T-cell (primary cell): ENCODE data around the gene CREB3L2. TPM values are rescaled to one million over a fixed set of nuclear protein-coding genes. Genes with fewer than 3 reads are reported as not detected.
"Not testable (repeated sequence)": the region's sequence is repeated elsewhere in the genome, so short reads cannot be mapped to it uniquely, and the experiment has no call there.

Experiments
- ATAC-seq, 4 experiments: fragments of 200-7000 bp in 3 of 4; fragments of 150-1000 bp in 1 of 4; cut with Tn5 transposase; replicated peaks in 1 of 4; 1 replicate in 3 of 4; 2 replicates in 1 of 4; pipeline ENCODE4 v1.10.0; 2021; ENCODE audit warnings: moderate library complexity in 3 of 4, mild to moderate bottlenecking in 2 of 4, moderate number of reproducible peaks in 1 of 4
- CTCF ChIA-PET, 2 donors: fragments of 300-600 bp; sonication (Branson Sonifier 250); formaldehyde crosslinking; loops; one replicate each; lab custom pipeline; 2022; ENCODE audit warnings: antibody characterized with exemption in 2 of 2; lab: Charles Lee
- POLR2A ChIA-PET, 2 donors: fragments of 300-600 bp; sonication (Branson Sonifier 250); formaldehyde crosslinking; loops; one replicate each; lab custom pipeline; 2022; ENCODE audit warnings: antibody characterized with exemption in 2 of 2; lab: Charles Lee
- DNase-seq, 35 experiments: peaks; one replicate each; pipeline versions ENCODE4 v3.0.0 to v3.0.0-alpha.2; 2013 to 2023
- H3K27ac ChIP-seq: one replicate; pipeline ENCODE4 v1.5.1; 2013; ENCODE audit warnings: low read length
- H3K27me3 ChIP-seq, 2 experiments: replicated peaks in 1 of 2; 1 replicate in 1 of 2; 2 replicates in 1 of 2; pipeline versions ENCODE4 v1.6.1 to v1.7.0; 2013; ENCODE audit warnings: low read length in 1 of 2, mixed read lengths in 1 of 2; ENCODE audit not compliant: control insufficient read depth in 2 of 2, insufficient read depth in 2 of 2; ENCODE audit errors: extremely low read depth in 1 of 2
- H3K36me3 ChIP-seq, 2 donors: 1 replicate in 1 of 2; 2 replicates in 1 of 2; pipeline versions ENCODE4 v1.6.1 to v1.7.0; 2013; ENCODE audit warnings: low read length in 1 of 2; ENCODE audit not compliant: control insufficient read depth in 2 of 2, insufficient read depth in 1 of 2; ENCODE audit errors: extremely low read depth in 1 of 2
- H3K4me1 ChIP-seq, 2 experiments: 1 replicate in 1 of 2; 2 replicates in 1 of 2; pipeline versions ENCODE4 v1.6.1 to v1.7.0; 2013; ENCODE audit warnings: low read length in 2 of 2, mixed read lengths in 1 of 2; ENCODE audit not compliant: insufficient read depth in 2 of 2, control insufficient read depth in 1 of 2; ENCODE audit errors: extremely low read depth in 1 of 2
- H3K4me3 ChIP-seq, 2 donors: 1 replicate in 1 of 2; 2 replicates in 1 of 2; pipeline versions ENCODE4 v1.5.1 to v1.7.0; 2013; ENCODE audit warnings: mild to moderate bottlenecking in 2 of 2, low read length in 1 of 2, moderate library complexity in 1 of 2; ENCODE audit not compliant: control insufficient read depth in 1 of 2; ENCODE audit errors: extremely low read depth in 1 of 2
- H3K9me3 ChIP-seq: 2 replicates; pipeline ENCODE4 v1.7.0; 2013
- H3K27ac Mint-ChIP-seq, 2 donors: one replicate each; pipeline ENCODE4 v1.8.0; 2020 to 2021; ENCODE audit warnings: mild to moderate bottlenecking in 2 of 2, mixed read lengths in 2 of 2
- H3K27me3 Mint-ChIP-seq, 2 donors: one replicate each; pipeline ENCODE4 v1.8.0; 2021 to 2022; ENCODE audit warnings: mixed read lengths in 2 of 2
- H3K36me3 Mint-ChIP-seq: one replicate; pipeline ENCODE4 v1.8.0; 2021; ENCODE audit warnings: mixed read lengths
- H3K4me1 Mint-ChIP-seq, 3 donors: one replicate each; pipeline ENCODE4 v1.8.0; 2020 to 2022; ENCODE audit warnings: mixed read lengths in 3 of 3, mild to moderate bottlenecking in 1 of 3
- H3K4me3 Mint-ChIP-seq, 3 donors: one replicate each; pipeline ENCODE4 v1.8.0; 2020 to 2022; ENCODE audit warnings: mild to moderate bottlenecking in 3 of 3, mixed read lengths in 3 of 3, moderate library complexity in 3 of 3
- H3K9me3 Mint-ChIP-seq, 3 donors: one replicate each; pipeline ENCODE4 v1.8.0; 2020 to 2022; ENCODE audit warnings: mixed read lengths in 3 of 3
- WGBS: methylation state at CpG from one replicate; pipeline ENCODE4 v1.1.5; 2013; ENCODE audit warnings: missing lambda C conversion rate; ENCODE audit not compliant: insufficient coverage; 5-methylcytosine and 5-hydroxymethylcytosine counted together
- total RNA-seq, 35 experiments: library from RNA in 6 of 35; stranded (reverse) in 6 of 35; fragments of 120-200 nt in 1 of 35; gene quantifications; one replicate each; pipeline versions ENCODE4 v1.2.1 to v1.2.4 and lab custom pipeline; 2013 to 2026

Gene CREB3L2
- total RNA-seq, 5 donors from 2014 or later (not counting 1 experiment from before 2014, with no cell fraction given) = 21.1 to 40.8 (median 28.9) TPM

GRCh38 chr7:137974766-137975165, 27.1 kb downstream of the CREB3L2 start:
- Mint-ChIP-seq H3K27ac (no peak overlapping the region), H3K4me1 (peaks cover 0 to 12% (median 5%) of the 10 kb centered on the region in 3 donors), H3K27me3 (no peaks in the 10 kb centered on the region), H3K4me3 (no peak overlapping the region), H3K36me3 (peaks cover 13% of the 10 kb centered on the region), H3K9me3 (no peaks in the 10 kb centered on the region)
- DNase-seq (no peak), ATAC-seq (no peak)
- ChIA-PET POLR2A (interaction anchor here in 1 of 2 donors (0.5 kb wide), 1 partner anchor 70 kb away, joined by 3 read pairs; no protein-coding TSS in a partner anchor), CTCF (interaction anchor here in 1 of 2 donors (0.5 to 0.6 kb wide), 2 partner anchors 70 to 846 kb away, joined by 3 to 5 read pairs; no protein-coding TSS in a partner anchor)
- no peaks in the 10 kb centered on the region for H3K4me1 ChIP-seq
- H3K36me3 ChIP-seq = no peaks in the 10 kb centered on the region
- H3K27me3 ChIP-seq = no peaks in the 10 kb centered on the region
- no peak overlapping the region for H3K27ac ChIP-seq
- no peaks in the 10 kb centered on the region for H3K9me3 ChIP-seq
- H3K4me3 ChIP-seq = no peak overlapping the region
- 100% methylated on average over 1 of the region's 2 CpGs for WGBS

GRCh38 chr7:137970253-137970975, 31.5 kb downstream of the CREB3L2 start:
- no peak for DNase-seq
- Histone ChIP-seq H3K9me3 (no peaks in the 10 kb centered on the region), H3K36me3 (no peaks in the 10 kb centered on the region), H3K4me3 (no peak overlapping the region), H3K27me3 (no peaks in the 10 kb centered on the region), H3K27ac (no peak overlapping the region), H3K4me1 (peaks cover 0 to 3% of the 10 kb centered on the region in 2 experiments)
- ATAC-seq = no peak
- ChIA-PET POLR2A (interaction anchor here in 1 of 2 donors (0.5 kb wide), 1 partner anchor 297 kb away, joined by 3 read pairs; no protein-coding TSS in a partner anchor), CTCF (no interaction called here)
- H3K4me1 Mint-ChIP-seq = peaks cover 22 to 37% (median 36%) of the 10 kb centered on the region in 3 donors
- H3K27me3 Mint-ChIP-seq = no peaks in the 10 kb centered on the region
- WGBS = 100% methylated on average over 2 of the region's 8 CpGs
- peaks cover 14% of the 10 kb centered on the region for H3K36me3 Mint-ChIP-seq
- H3K4me3 Mint-ChIP-seq = no peak overlapping the region
- H3K9me3 Mint-ChIP-seq = no peaks in the 10 kb centered on the region
- H3K27ac Mint-ChIP-seq = no peak overlapping the region

DNA sequence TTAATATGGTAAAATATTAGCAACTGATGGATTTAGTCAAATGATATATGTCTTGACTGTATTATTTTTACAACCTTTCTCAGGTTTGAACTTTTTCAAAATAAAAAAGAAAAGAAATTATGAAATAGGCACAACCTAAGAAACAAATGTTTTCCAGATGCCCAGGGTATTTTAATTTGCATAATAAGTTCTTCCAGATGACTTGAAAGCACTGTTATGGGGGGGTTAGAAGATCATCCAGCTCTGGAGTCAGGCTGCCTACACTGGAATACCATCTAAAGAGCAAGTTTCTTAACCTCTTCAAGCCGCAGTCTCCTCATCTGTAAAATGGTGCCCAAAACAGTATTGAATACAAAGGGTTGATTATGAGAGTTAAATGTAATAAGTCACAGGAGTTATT, 32.1 kb downstream of the CREB3L2 start:
- ATAC-seq = no peak
- WGBS = no CpG with 5 or more reads among the region's 1 CpG
- no peak for DNase-seq
- no peaks in the 10 kb centered on the region for H3K9me3 Mint-ChIP-seq
- ChIA-PET POLR2A (no interaction called here), CTCF (interaction anchor here in 1 of 2 donors (1.6 kb wide), 1 partner anchor 33 kb away, joined by 4 read pairs; the partner anchor contains the start of gene CREB3L2)
- no peaks in the 10 kb centered on the region for H3K27me3 Mint-ChIP-seq
- Histone ChIP-seq H3K4me3 (no peak overlapping the region), H3K9me3 (no peaks in the 10 kb centered on the region), H3K27ac (no peak overlapping the region), H3K4me1 (peaks cover 0 to 3% of the 10 kb centered on the region in 2 experiments), H3K36me3 (no peaks in the 10 kb centered on the region), H3K27me3 (no peaks in the 10 kb centered on the region)
- peaks cover 22 to 37% (median 36%) of the 10 kb centered on the region in 3 donors for H3K4me1 Mint-ChIP-seq
- peaks cover 14% of the 10 kb centered on the region for H3K36me3 Mint-ChIP-seq
- no peak overlapping the region for H3K4me3 Mint-ChIP-seq
- no peak overlapping the region for H3K27ac Mint-ChIP-seq

- no peaks in the 10 kb centered on the region for H3K27me3 ChIP-seq
- H3K4me1 Mint-ChIP-seq = peaks cover 22 to 33% (median 28%) of the 10 kb centered on the region in 3 donors
- no peaks in the 10 kb centered on the region for H3K27me3 Mint-ChIP-seq
- no peaks in the 10 kb centered on the region for H3K9me3 ChIP-seq
- ATAC-seq (no peak), DNase-seq (no peak)
- POLR2A ChIA-PET = interaction anchor here in 1 of 2 donors (0.6 kb wide), 1 partner anchor 9 kb away, joined by 3 read pairs; no protein-coding TSS in a partner anchor
- no peak overlapping the region for H3K4me3 ChIP-seq
- H3K36me3 Mint-ChIP-seq = peaks cover 11% of the 10 kb centered on the region
- H3K4me1 ChIP-seq = peaks cover 0 to 3% of the 10 kb centered on the region in 2 experiments
- CTCF ChIA-PET = interaction anchor here in 1 of 2 donors (1.6 kb wide), 1 partner anchor 33 kb away, joined by 4 read pairs; the partner anchor contains the start of gene CREB3L2
- H3K4me3 Mint-ChIP-seq = no peak overlapping the region
- H3K27ac ChIP-seq = no peak overlapping the region
- no peaks in the 10 kb centered on the region for H3K9me3 Mint-ChIP-seq
- H3K27ac Mint-ChIP-seq = no peak overlapping the region
- 94% methylated on average over 4 of the region's 4 CpGs for WGBS
- no peaks in the 10 kb centered on the region for H3K36me3 ChIP-seq
Measured at GRCh38 chr7:137968890-137969289, 33.0 kb downstream of the CREB3L2 start.

- H3K9me3 Mint-ChIP-seq, DNase-seq, H3K36me3 ChIP-seq, H3K4me1 ChIP-seq, ATAC-seq, H3K4me3 ChIP-seq, H3K27me3 ChIP-seq, H3K27ac Mint-ChIP-seq, H3K27me3 Mint-ChIP-seq, H3K4me3 Mint-ChIP-seq, H3K9me3 ChIP-seq, H3K27ac ChIP-seq: not testable (repeated sequence)
- peaks cover 22 to 33% (median 25%) of the 10 kb centered on the region in 3 donors for H3K4me1 Mint-ChIP-seq
- ChIA-PET POLR2A (interaction anchor here in 1 of 2 donors (0.6 kb wide), 1 partner anchor 9 kb away, joined by 3 read pairs; no protein-coding TSS in a partner anchor), CTCF (interaction anchor here in 1 of 2 donors (1.0 to 1.6 kb wide), 2 partner anchors 13 to 34 kb away, joined by 4 read pairs; partner anchors contain the start of gene CREB3L2)
- H3K36me3 Mint-ChIP-seq = peaks cover 13% of the 10 kb centered on the region
- WGBS = no CpG with 5 or more reads among the region's 4 CpGs
Measured at GRCh38 chr7:137968339-137968738, 33.5 kb downstream of the CREB3L2 start.
